Posterior cingulate gyrus (tissue), 11 donors: Measurements from ENCODE around the gene MACROD1.

Source experiments
- DNase-seq, 10 donors: peaks; one replicate each; pipeline versions ENCODE4 v3.0.0 to v3.0.0-alpha.2; 2020 to 2021; ENCODE audit warnings: mixed read lengths in 3 of 10
- intact Hi-C: fragments of 100-400 bp; cut with DNase I; formaldehyde crosslinking; loops from one replicate; pipeline ENCODE4 v1.15.1; 2023

MACROD1 gene

GRCh38 chr11:64028398-64029115 lies 137.4 kb downstream of the MACROD1 start:
- peak in 2 of 10 donors; percentile 41 to 47 for DNase-seq
- intact Hi-C loops, result no loop called here

GRCh38 chr11:64027651-64028397 lies 138.1 kb downstream of the MACROD1 start:
- intact Hi-C loops, result no loop called here
- no peak for DNase-seq

- DNase-seq, result no peak
- intact Hi-C loops, result no loop called here
These were observed 139.2 kb downstream of the MACROD1 start for GRCh38 chr11:64026575-64027205.

GRCh38 chr11:64025205-64025604 lies 140.7 kb downstream of the MACROD1 start:
- intact Hi-C loops, result no loop called here
- no peak for DNase-seq

- no peak for DNase-seq
- intact Hi-C loops, result no loop called here
These were observed 141.9 kb downstream of the MACROD1 start for GRCh38 chr11:64023712-64024710.

- intact Hi-C loops, result no loop called here
- no peak for DNase-seq
These were observed 143.7 kb downstream of the MACROD1 start for GRCh38 chr11:64022125-64022784.

- intact Hi-C loops, result no loop called here
- DNase-seq, result no peak
These were observed 144.2 kb downstream of the MACROD1 start for GRCh38 chr11:64021757-64022093.

- no peak for DNase-seq
- intact Hi-C loops, result no loop called here
These were observed 144.7 kb downstream of the MACROD1 start for GRCh38 chr11:64020976-64021756.

GRCh38 chr11:64019106-64020037 lies 146.5 kb downstream of the MACROD1 start:
- no peak for DNase-seq
- intact Hi-C loops, result no loop called here

GRCh38 chr11:64018310-64018709 lies 147.6 kb downstream of the MACROD1 start:
- DNase-seq, result no peak
- intact Hi-C loops, result no loop called here

- intact Hi-C loops, result no loop called here
- no peak for DNase-seq
These were observed 148.0 kb downstream of the MACROD1 start for GRCh38 chr11:64017945-64018224.

GRCh38 chr11:64015935-64016845 lies 149.7 kb downstream of the MACROD1 start:
- intact Hi-C loops, result no loop called here
- DNase-seq, result no peak

- intact Hi-C loops, result no loop called here
- no peak for DNase-seq
These were observed 150.4 kb downstream of the MACROD1 start for GRCh38 chr11:64015510-64015909.

GRCh38 chr11:64014356-64014755 lies 151.6 kb downstream of the MACROD1 start:
- DNase-seq, result no peak
- intact Hi-C loops, result no loop called here

GRCh38 chr11:64013141-64013896 lies 152.6 kb downstream of the MACROD1 start:
- DNase-seq, result no peak
- intact Hi-C loops, result no loop called here

- DNase-seq, result no peak
- intact Hi-C loops, result no loop called here
These were observed 154.5 kb downstream of the MACROD1 start for GRCh38 chr11:64011371-64011770.

GRCh38 chr11:64010783-64011182 lies 155.1 kb downstream of the MACROD1 start:
- intact Hi-C loops, result no loop called here
- no peak for DNase-seq
